Skeletal muscle tissue (tissue), 4 donors: ENCODE results near the gene IL17C. TPM values are rescaled to one million over a fixed set of nuclear protein-coding genes. Genes with fewer than 3 reads are reported as not detected.

Experiments used
- H3K27ac ChIP-seq: one replicate; pipeline ENCODE4 v1.7.0; 2013; ENCODE audit warnings: mild to moderate bottlenecking, low read depth, low read length, inconsistent platforms
- H3K27me3 ChIP-seq, 3 donors: one replicate each; pipeline ENCODE4 v1.7.0; 2013; ENCODE audit warnings: low read length in 3 of 3; ENCODE audit not compliant: control insufficient read depth in 3 of 3, insufficient read depth in 3 of 3
- H3K36me3 ChIP-seq, 3 donors: one replicate each; pipeline ENCODE4 v1.7.0; 2013; ENCODE audit warnings: low read length in 3 of 3; ENCODE audit not compliant: control insufficient read depth in 3 of 3, insufficient read depth in 3 of 3
- H3K4me1 ChIP-seq, 3 donors: one replicate each; pipeline ENCODE4 v1.7.0; 2013; ENCODE audit warnings: low read length in 3 of 3, mild to moderate bottlenecking in 3 of 3; ENCODE audit not compliant: control insufficient read depth in 3 of 3, insufficient read depth in 3 of 3
- H3K4me3 ChIP-seq, 3 donors: one replicate each; pipeline ENCODE4 v1.7.0; 2013; ENCODE audit warnings: low read length in 3 of 3
- H3K9ac ChIP-seq, 3 donors: one replicate each; pipeline ENCODE4 v1.7.0; 2013; ENCODE audit warnings: low read length in 3 of 3, mild to moderate bottlenecking in 3 of 3, moderate library complexity in 2 of 3, low read depth in 1 of 3
- H3K9me3 ChIP-seq, 3 donors: one replicate each; pipeline ENCODE4 v1.7.0; 2013; ENCODE audit warnings: low read length in 3 of 3; ENCODE audit not compliant: control insufficient read depth in 3 of 3
- total RNA-seq: library from RNA; depleted of rRNA; stranded (reverse); fragments of >200 nt; gene quantifications from one replicate; pipeline ENCODE4 v1.2.3, GENCODE V29; 2014
- donor health status: Osteomylitis.

Gene IL17C
- total RNA-seq = not detected

GRCh38 chr16:88638323-88639230, at the start of gene IL17C:
Gene IL17C (plus strand): TSS chr16:88638572. CDS start chr16:88638642, 70 bp downstream.
- H3K27me3 ChIP-seq = peaks cover 33 to 50% (median 41%) of the 10 kb centered on the region in 3 donors
- H3K36me3 ChIP-seq = no peaks in the 10 kb centered on the region
- H3K9me3 ChIP-seq = no peaks in the 10 kb centered on the region
- H3K27ac ChIP-seq = no peak within 1 kb of the TSS
- H3K4me3 ChIP-seq = no peak within 1 kb of the TSS
- H3K9ac ChIP-seq = no peak within 1 kb of the TSS
- peaks cover 3 to 13% (median 5%) of the 10 kb centered on the region in 3 donors for H3K4me1 ChIP-seq

GRCh38 chr16:88588754-88589153, 49.6 kb upstream of the IL17C start:
- H3K9ac ChIP-seq = no peak overlapping the region
- H3K4me1 ChIP-seq = peaks cover 0 to 4% (median 0%) of the 10 kb centered on the region in 3 donors
- peaks cover 34 to 45% (median 40%) of the 10 kb centered on the region in 3 donors for H3K36me3 ChIP-seq
- no peaks in the 10 kb centered on the region for H3K27me3 ChIP-seq
- no peak overlapping the region for H3K4me3 ChIP-seq
- H3K27ac ChIP-seq = no peak overlapping the region
- no peaks in the 10 kb centered on the region for H3K9me3 ChIP-seq

GRCh38 chr16:88589441-88589840, 48.9 kb upstream of the IL17C start:
- Histone ChIP-seq H3K27me3 (no peaks in the 10 kb centered on the region), H3K4me3 (no peak overlapping the region), H3K4me1 (peaks cover 0 to 3% (median 0%) of the 10 kb centered on the region in 3 donors), H3K36me3 (peaks cover 34 to 48% (median 42%) of the 10 kb centered on the region in 3 donors), H3K27ac (no peak overlapping the region), H3K9me3 (no peaks in the 10 kb centered on the region), H3K9ac (no peak overlapping the region)

GRCh38 chr16:88591577-88592021, 46.8 kb upstream of the IL17C start:
- Histone ChIP-seq H3K36me3 (peaks cover 31 to 41% (median 40%) of the 10 kb centered on the region in 3 donors), H3K27me3 (no peaks in the 10 kb centered on the region), H3K9ac (no peak overlapping the region), H3K4me1 (no peaks in the 10 kb centered on the region), H3K9me3 (no peaks in the 10 kb centered on the region), H3K4me3 (no peak overlapping the region), H3K27ac (no peak overlapping the region)

GRCh38 chr16:88593061-88593460, 45.3 kb upstream of the IL17C start:
- Histone ChIP-seq H3K4me1 (no peaks in the 10 kb centered on the region), H3K36me3 (peaks cover 21 to 27% (median 26%) of the 10 kb centered on the region in 3 donors), H3K9ac (no peak overlapping the region), H3K4me3 (no peak overlapping the region), H3K9me3 (no peaks in the 10 kb centered on the region), H3K27ac (no peak overlapping the region), H3K27me3 (no peaks in the 10 kb centered on the region)

- H3K4me1 ChIP-seq = peaks cover 0 to 4% (median 0%) of the 10 kb centered on the region in 3 donors
- H3K9ac ChIP-seq = no peak overlapping the region
- peaks cover 21 to 27% (median 25%) of the 10 kb centered on the region in 3 donors for H3K36me3 ChIP-seq
- no peak overlapping the region for H3K27ac ChIP-seq
- no peaks in the 10 kb centered on the region for H3K9me3 ChIP-seq
- H3K4me3 ChIP-seq = no peak overlapping the region
- no peaks in the 10 kb centered on the region for H3K27me3 ChIP-seq
Measured at GRCh38 chr16:88593489-88593888, 44.9 kb upstream of the IL17C start.

- Histone ChIP-seq H3K4me1 (peaks cover 0 to 5% (median under 1%) of the 10 kb centered on the region in 3 donors), H3K36me3 (peaks cover 20 to 26% (median 22%) of the 10 kb centered on the region in 3 donors), H3K27me3 (no peaks in the 10 kb centered on the region), H3K9ac (no peak overlapping the region), H3K9me3 (no peaks in the 10 kb centered on the region), H3K27ac (no peak overlapping the region), H3K4me3 (no peak overlapping the region)
Measured at GRCh38 chr16:88593910-88594309, 44.5 kb upstream of the IL17C start.

GRCh38 chr16:88595101-88595500, 43.3 kb upstream of the IL17C start:
- Histone ChIP-seq H3K27me3 (no peaks in the 10 kb centered on the region), H3K27ac (no peak overlapping the region), H3K4me3 (no peak overlapping the region), H3K36me3 (peaks cover 21 to 27% (median 23%) of the 10 kb centered on the region in 3 donors), H3K4me1 (peaks cover 4 to 15% (median 7%) of the 10 kb centered on the region in 3 donors), H3K9me3 (no peaks in the 10 kb centered on the region), H3K9ac (no peak overlapping the region)

GRCh38 chr16:88595921-88596320, 42.5 kb upstream of the IL17C start:
- Histone ChIP-seq H3K27me3 (no peaks in the 10 kb centered on the region), H3K36me3 (peaks cover 26 to 36% (median 28%) of the 10 kb centered on the region in 3 donors), H3K9me3 (no peaks in the 10 kb centered on the region), H3K4me1 (peaks cover 4 to 16% (median 8%) of the 10 kb centered on the region in 3 donors), H3K4me3 (no peak overlapping the region), H3K9ac (no peak overlapping the region), H3K27ac (no peak overlapping the region)

GRCh38 chr16:88596483-88596882, 41.9 kb upstream of the IL17C start:
- Histone ChIP-seq H3K27me3 (no peaks in the 10 kb centered on the region), H3K9ac (no peak overlapping the region), H3K4me3 (no peak overlapping the region), H3K4me1 (peaks cover 4 to 16% (median 8%) of the 10 kb centered on the region in 3 donors), H3K9me3 (no peaks in the 10 kb centered on the region), H3K27ac (no peak overlapping the region), H3K36me3 (peaks cover 32 to 37% (median 34%) of the 10 kb centered on the region in 3 donors)
